ENCODE measurements around the gene HOTAIR. TPM values are rescaled to one million over a fixed set of nuclear protein-coding genes. Genes with fewer than 3 reads are reported as not detected.

Gene HOTAIR
- not detected for total RNA-seq
- long read RNA-seq, result 0 reads

DNA sequence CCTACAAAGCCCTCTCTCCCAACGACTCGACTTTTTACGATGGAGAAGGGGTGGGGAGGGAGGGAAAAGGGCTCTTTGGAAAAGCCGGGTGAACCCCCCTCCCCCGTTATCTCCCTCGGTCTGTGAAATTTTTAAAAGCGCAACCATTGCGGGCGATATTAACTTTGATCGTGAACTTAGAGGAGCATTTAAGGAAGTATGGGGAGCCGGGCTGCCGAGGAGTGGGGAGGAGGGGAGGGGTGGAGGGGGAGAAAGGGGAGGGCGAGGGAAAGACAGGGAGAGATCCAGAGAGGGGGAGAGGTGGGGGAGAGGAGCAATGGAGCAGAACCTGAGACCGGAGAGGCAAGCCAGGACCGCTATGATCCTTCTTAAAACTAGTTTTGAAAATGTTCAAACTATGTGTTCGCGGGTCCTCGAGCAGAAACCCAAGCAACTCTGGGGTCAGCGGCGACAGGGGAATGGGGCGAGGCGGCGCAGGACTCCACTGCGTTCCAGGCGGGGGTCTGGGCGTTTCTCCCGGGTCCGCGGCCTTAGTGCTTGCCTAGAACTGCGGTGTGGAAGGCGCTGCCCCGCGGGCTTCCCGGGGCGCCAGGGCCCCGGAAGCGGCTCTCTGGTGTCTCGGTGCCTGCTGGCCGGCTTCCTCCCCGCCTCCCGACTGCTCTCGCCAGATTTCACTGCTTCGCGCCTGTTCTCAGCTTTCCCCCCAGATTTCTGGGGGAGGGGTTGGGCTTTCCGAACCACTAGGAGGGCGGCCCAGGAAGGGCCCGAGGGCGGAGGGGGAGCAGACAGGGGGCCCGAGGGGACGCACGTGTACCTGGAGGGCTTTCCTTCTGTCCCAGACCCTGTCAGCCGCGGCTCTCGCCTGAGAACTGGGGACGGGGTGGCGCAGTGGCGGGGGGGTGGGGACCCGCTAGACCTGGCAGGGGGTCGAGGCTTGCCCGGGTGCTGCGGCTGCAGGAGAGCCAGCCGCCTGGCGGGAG is at the start of gene HOTAIR:
Gene HOTAIR (minus strand): TSS at position 871 of the 980 bp plus-strand sequence.
- DNase-seq (ENCODE audit: missing footprints) (no peak), ATAC-seq (no peak)

DNA sequence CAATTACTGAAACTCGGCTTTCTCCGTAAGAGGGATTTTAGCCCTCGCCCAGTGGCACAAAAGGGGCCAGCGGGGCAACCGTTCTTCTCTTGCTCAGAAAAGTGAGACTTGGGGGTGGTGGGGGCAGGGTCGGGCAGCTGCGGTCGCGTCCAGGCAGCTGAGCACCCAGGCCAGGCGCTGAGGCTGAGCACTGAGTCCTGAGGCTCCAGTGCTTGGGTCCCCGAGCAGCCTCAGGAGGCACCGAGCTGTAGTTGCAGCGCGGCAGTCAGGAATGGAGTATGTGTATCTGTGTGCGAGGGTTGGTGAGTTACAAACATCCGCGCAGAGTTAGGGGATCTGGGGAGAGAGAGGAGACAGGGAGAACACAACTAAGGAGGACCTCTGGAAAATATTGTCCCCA is 49.4 kb upstream of the HOTAIR start:
- intact Hi-C loops (cut with DNase I), result no loop called here
- DNase-seq (ENCODE audit: missing footprints), result no peak
- no peak for ATAC-seq

More for the DNA sequence above, at the start of gene HOTAIR:
- intact Hi-C loops (cut with DNase I), result no loop called here

DNA sequence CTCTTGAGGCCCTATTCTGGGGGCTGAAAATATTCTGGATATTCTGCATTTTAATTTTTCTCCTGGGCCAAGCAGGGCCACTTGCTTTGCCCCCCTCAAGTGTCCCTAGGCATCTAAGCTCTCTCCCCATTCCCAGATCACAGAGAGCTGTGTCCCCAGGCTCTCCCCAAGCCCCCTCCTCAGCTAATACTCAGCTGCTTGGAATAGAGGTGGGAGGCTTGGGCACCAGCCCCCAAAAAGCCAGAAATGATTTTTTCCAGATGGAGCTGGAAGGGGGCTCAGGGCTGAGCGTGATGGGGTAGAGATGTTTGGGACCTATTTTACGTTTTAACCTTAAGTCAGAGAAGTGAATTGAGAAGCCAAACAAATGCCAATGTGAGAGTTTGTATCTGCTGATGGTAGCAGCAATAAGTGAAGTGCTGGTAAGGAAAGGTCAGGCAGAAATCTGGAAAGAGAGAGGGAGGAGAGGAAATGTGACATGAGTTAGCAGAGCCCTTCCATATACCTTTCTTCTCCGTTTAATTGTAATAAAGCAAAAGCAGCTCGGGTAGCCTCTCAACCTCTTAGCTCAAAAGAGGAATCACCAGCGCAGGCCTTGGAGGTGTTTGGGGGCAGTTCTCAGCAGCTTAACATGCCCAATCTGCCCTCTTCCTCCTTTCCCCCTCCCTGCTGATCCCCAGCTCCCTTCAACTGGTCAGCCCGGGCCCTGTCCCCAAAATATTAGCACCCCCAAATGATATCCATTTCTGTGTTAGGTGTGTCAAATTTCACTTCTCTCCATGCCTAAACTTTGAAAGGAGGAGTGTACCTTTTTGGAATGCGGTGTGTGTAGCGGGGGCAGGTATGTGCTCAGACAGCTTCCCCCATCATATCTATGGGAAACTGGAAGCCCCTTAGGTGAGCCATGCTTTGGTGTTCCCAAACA is 48.5 kb upstream of the HOTAIR start:
- intact Hi-C loops (cut with DNase I), result no loop called here
- ATAC-seq, result no peak
- no peak for DNase-seq (ENCODE audit: missing footprints)

DNA sequence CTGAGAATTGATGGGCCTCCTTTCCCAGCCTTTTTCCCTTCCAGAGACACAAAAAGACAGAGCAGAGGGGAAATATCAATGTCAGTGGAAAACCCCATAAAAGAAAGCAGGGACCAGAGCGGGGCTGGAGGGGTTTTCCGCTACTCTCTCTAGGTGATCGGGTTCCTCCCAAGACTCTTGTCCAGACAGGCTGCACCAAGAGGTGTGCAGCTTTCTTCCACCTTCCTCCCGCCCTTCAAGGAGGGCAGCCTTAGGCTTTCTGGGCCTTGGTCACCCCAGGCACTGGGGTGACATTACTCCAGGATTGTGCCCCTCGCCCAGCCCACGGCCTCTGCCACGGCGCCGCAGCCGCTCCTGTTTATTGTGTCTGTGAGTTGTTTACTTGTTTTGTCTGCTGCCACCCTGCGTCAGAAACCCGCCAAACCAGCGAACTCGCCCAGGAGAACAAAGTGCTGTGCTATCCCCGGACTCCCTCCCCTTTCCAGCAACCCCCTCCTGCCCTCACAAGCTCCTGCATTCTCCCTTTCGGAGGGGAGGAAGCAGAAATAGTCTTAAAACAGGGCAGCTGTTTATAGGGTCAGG is 46.8 kb upstream of the HOTAIR start:
- intact Hi-C loops (cut with DNase I), result no loop called here
- no peak for ATAC-seq
- no peak for DNase-seq (ENCODE audit: missing footprints)

DNA sequence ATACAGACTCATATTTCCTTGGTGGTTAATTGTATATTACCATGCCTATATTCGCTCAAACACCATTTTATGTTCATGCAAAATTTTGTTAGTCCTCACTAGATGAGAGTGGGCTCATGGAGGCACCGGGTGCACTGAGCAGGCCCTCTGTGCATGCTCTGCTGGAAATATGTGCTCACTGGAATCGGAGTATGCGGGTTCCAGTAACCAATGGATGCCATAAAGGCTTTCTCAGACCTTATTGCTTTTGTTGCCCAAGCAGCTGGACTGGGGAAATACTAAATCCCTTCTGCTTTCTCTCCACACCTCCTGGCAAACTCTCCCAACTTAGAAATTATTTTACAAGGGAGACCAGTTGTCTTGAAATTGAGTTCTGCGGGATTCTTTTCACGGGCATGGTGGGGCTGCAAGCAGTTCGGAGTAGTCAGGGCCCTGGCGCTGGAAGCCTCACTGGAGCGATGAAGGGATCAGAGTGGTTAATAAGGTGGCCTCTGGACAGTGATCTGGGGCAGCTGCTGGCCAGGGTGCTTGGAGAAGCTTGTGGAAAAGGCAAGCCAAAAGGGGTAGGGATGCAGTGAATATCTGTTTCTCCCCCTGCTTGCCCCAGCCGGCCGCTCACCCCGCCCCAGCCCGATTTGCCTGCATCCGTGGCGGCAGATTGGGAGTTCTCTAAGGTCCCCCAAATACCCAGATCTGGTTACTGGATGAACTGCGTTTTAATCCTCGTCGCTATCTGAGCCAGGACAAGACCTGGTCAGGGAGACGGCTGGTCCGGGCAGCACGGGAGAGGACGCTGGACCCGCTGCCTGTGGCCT is 46.0 kb upstream of the HOTAIR start:
- intact Hi-C loops (cut with DNase I), result no loop called here
- DNase-seq (ENCODE audit: missing footprints), result no peak
- ATAC-seq, result no peak

DNA sequence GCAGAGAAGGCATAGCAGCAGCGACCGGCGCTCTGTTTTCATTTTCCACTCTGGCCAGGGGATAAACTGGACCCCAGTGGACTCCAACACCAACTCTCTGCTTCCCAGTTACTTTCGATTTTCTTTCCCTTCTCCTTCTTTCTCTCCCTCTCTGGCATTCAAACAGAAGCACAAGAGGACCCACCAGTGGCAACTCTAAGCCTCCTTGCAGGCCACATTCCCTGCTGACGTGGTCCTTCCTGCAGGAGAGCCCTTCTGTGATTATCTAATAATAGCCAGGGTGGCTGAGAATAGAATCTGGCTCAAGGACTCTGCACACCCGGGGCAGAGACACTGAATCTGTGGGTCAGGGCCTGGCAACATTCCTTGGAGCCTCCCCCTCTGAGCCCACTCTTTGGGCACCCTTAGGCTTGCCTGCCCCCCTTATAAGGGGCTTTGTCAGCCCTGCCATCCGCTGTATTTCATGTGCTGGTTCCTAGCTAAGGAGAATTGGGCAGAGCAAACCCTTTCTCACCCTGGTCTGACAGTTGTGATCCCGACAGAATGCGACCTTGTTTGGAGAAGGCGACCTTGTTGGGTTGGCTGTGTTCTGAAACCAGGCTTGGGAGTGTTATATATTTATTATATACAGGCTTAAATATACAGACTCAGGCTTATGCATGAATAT is 45.3 kb upstream of the HOTAIR start:
- ATAC-seq (peak; percentile 77), DNase-seq (ENCODE audit: missing footprints) (no peak)
- intact Hi-C loops (cut with DNase I), result no loop called here

DNA sequence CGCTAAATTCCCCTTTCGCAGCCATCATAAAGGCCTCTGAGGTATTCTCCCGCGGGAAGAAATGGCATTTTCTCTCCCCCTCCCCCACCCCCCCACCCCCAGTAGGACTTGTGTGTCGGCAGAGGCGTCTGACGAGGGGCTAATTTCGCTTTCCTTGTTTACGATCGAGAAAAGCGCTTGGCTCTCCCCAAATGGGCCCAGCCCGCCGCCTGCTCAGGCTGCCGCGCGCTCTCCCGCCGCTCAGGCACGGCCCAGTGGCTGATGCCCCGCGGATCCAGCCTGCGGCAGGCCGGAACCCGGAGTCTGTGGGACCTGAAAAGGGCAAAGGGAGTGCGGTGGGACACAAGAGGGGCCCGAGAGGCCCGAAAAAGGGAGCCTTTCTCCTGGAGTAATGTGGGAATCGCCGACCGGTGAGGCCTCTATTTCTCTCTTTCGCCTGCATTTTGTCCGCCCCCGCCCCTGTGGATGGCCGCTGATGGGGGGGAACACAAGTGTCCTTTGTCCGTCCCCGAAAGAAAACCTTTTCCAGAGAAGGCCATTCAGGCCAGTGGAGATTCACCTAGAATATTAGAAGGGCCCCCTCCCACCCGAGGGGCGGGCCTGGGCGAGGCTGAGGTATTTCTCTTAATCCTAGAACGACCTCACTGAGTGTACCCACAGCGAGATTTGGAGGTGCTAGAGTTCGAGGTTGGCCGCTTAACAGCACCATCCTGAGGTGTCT is 44.5 kb upstream of the HOTAIR start:
- ATAC-seq (no peak), DNase-seq (ENCODE audit: missing footprints) (no peak)
- intact Hi-C loops (cut with DNase I), result no loop called here

DNA sequence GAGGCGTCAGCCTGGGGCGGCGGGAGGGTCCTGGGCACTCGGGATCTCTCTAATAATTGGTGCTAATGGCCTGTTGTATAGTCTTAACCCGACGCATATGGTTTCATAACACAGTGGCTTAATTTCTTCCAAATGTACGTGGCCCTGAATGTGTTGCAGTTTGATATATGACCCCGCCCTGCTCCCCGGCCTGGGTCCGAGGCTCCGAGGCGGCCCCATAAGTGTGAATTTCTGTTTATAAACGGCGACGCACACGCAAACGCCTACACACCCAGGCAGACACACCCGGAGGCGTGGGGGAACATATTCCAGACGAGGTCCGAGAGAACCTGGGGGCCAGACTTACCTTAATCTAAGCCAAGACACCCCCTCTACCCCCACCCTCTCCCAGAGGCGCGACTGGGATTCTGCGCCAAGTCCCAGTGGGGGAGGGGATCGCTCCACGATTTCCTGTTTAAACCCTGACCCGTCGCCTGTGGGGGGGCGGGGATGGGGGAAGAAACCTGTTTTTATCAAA is 43.8 kb upstream of the HOTAIR start:
- ATAC-seq, result no peak
- DNase-seq (ENCODE audit: missing footprints), result no peak
- intact Hi-C loops (cut with DNase I), result no loop called here

DNA sequence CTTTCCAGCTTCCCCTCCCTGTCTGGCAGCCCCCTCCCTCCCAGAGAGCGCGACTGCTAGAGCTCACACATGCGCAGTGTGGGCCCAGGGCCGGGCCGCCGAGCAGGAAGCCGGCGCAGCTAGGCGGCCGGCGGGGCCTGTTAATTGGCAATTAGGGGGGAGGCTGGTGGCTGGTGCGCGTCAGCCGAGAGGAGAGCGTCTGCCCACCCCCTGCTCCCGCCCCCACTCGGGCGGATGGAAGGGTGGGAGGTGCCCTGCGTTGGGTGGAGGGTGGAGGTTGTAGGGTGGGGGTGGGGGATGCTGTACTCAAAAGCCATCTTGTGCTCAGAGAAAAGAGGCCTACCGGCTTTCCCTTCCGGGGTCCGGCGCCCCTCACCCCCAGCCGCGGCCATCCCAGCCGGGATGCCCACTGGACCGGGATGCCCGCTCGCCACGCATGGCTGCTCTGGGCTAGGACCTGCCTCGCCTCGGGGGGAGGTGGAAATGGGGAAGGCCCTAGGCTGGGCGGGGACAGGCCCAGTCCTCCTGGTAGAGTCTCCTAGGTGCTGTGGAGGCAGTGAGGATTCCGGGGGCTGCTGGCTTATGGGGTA is 43.2 kb upstream of the HOTAIR start:
- intact Hi-C loops (cut with DNase I), result no loop called here
- peak; percentile 82 for DNase-seq (ENCODE audit: missing footprints)
- peak; percentile 82 for ATAC-seq

DNA sequence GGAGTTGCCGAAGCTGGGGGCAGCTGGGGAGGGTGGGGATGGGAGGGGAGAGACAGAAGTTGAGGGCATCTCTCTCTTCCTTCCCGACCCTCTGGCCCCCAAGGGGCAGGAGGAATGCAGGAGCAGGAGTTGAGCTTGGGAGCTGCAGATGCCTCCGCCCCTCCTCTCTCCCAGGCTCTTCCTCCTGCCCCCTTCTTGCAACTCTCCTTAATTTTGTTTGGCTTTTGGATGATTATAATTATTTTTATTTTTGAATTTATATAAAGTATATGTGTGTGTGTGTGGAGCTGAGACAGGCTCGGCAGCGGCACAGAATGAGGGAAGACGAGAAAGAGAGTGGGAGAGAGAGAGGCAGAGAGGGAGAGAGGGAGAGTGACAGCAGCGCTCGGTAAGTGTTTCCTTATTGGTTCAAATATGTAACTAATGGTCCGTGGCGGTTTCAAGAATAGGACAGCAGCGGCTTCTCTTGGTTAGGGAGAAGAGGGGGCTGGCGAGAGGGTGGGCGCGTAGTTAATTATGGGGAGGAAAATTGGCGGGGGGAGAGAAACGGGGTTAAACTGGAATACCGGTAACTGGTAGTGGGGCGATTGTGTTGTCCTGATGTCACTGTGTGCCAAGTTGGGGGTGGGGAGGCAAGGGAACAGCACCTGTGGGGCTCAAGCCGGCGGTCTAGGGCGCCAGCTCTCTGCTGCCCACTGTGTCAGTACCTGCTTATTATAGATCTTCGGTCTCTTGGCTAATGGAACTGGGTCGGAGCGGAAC is 42.5 kb upstream of the HOTAIR start:
- ATAC-seq (peak; percentile 37), DNase-seq (ENCODE audit: missing footprints) (no peak)
- intact Hi-C loops (cut with DNase I), result no loop called here

DNA sequence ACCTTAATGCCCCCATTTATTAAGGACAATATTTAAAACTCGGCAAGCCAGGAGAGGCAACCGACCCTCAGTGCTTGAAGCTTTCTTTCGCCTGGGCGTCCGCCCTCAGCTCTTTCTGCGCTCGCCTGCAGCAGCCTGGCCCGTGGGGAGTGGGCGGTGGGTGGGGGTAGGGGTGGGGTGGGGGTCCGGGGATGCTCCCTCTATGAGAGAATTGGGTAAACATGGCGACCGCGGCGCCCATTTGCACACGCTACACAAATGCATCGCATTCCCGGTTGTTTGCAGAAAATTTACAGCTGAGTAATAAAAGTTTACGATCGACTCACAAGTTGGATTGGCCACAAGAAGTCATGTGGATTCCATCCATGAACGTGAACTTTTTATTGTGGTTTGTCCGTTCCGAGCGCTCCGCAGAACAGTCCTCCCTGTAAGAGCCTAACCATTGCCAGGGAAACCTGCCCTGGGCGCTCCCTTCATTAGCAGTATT is 41.8 kb upstream of the HOTAIR start:
- intact Hi-C loops (cut with DNase I), result no loop called here
- DNase-seq (ENCODE audit: missing footprints) (no peak), ATAC-seq (no peak)

DNA sequence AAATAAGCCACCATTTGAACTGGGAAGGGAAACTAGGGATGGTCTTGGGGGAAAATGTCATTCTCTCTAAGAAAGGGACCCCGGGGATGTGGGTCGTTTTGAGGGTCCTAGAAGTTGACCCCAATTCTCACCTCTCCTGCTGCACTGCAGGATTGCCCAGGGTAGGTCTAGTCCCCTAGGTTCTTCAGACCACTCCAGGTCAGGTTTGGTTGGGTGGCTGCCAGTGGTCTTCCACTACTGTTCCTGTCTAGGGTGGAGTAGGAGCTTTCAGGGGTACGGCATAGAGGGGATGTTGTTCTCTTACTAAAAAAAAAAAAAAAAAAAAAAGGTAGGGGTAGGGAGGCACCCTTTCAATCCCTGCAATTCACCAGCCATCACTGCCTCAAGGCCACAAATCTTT is 41.3 kb upstream of the HOTAIR start:
- intact Hi-C loops (cut with DNase I), result no loop called here
- no peak for DNase-seq (ENCODE audit: missing footprints)
- ATAC-seq, result no peak

DNA sequence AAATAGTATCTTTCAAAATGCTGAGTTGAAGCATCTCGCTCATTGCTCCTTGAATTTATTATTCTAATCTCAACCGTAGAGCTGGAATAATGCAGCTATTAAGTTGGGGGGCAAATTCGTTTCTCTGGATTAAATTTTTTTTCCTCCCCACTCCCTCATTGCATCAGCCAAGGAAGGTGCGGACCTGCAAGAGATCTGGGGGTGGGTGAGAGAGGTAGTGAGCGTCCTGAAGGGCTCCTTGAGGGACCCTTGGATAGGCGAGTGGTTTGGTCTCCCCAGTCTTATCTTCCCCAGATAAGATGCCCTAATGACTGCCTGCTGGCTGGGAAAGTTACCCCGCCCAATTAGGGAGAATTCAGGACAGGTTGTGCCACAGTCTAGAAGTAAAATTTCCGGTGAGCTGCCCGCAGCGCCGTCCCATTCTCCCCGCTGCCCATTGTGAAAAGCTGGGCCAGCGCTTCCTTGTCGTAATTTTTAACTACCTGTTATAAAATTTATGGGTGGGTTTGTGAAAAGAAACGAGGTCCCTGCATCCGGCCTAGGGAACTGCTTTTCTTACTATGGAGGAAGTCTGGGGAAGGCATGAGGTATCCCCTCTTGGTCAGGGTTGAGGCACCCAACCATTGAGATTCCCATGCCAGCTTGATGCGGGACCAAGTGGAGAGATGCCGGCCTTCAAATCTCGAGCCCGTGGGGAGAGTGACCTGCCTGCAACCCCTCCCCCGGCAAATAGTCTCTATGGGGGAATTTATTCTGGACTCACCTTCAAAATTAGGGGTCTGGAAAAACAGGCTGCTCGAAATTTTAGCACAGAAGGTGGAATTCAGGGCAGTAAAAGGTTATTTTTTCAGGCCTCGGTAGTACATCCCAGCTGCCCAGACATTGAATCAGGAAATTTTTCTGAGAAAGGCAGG is 40.5 kb upstream of the HOTAIR start:
- DNase-seq (ENCODE audit: missing footprints) (no peak), ATAC-seq (no peak)
- intact Hi-C loops (cut with DNase I), result no loop called here

DNA sequence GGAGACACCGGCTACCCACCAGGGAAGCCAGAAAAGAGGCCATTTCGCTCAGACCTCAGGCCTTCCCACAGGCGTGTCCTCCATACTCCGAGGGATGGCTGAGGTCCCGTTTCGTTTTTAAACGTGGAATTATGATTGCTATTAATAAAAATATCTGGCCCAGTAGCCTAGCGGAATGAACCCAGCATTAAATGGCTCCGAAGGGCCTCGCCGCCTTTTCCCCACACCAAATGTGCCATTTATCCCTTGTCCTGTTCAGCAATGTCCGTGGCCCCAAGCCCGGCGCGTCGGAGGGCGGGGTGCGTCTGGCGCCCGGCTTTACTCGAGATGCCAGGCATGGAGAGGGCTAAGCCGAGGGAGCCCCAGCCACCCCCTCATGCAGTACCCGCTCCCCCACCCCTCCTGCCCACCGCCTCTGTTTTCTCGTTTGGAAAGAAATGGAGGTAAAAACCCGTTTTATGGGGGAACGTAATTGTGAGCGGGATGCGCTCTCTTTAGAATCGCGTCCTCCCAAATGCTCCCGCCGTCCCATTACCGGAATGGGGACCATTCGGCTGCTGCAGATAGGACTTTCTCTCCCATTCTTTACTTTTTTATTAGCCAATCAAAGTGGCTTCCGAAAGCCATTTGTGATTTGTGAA is 39.7 kb upstream of the HOTAIR start:
- DNase-seq (ENCODE audit: missing footprints), result no peak
- intact Hi-C loops (cut with DNase I), result no loop called here
- ATAC-seq, result no peak

Measured in Right ventricle myocardium inferior (tissue), 1 donor.